ENCODE data around the gene SND1. TPM values are rescaled to one million over a fixed set of nuclear protein-coding genes. Genes with fewer than 3 reads are reported as not detected.

SND1 gene
- total RNA-seq, 1 experiment from 2014 or later = 218 TPM

DNA sequence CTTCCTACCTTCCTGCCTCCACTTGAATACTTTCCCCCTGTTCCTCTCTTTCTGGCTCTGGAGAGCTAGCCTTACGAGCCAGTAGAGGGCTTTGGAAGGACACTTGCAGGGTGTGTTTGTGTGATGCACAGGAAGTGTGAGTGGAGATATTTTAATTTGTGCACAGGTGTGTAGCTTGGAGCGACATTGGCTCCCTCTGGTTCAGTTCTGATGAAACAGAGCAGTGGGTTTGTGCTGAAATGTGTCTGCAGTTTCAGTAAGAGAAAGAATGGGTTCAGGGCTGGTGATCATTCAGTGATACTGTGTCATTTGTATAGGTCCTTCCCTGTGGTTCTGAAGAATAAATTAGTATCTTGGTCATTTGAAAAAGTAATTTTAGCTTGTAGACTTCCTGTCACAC is 86.9 kb downstream of the SND1 start:
- Histone ChIP-seq H2BK15ac (ENCODE audit: low read depth, low read length) (no peak overlapping the region), H4K91ac (ENCODE audit: insufficient read length, low read depth, low read length) (no peak overlapping the region), H2AK5ac (ENCODE audit: insufficient read length, low read length) (no peak overlapping the region), H3K18ac (ENCODE audit: insufficient read length, low read depth, low read length) (no peak overlapping the region), H3T11ph (ENCODE audit: low read length) (no peak overlapping the region), H3K23me2 (ENCODE audit: insufficient read length, low read depth, low read length, poor library complexity, severe bottlenecking) (no peaks in the 10 kb centered on the region), H3K4me2 (ENCODE audit: insufficient read depth, insufficient read length, low read length) (no peak overlapping the region), H2AFZ (ENCODE audit: low read length) (no peak overlapping the region), H3K4ac (ENCODE audit: low read depth, low read length) (no peak overlapping the region), H2BK5ac (ENCODE audit: insufficient read length, low read length) (no peak overlapping the region), H2BK120ac (ENCODE audit: low read depth, low read length, poor library complexity, severe bottlenecking) (no peak overlapping the region), H3K9ac (ENCODE audit: extremely low read depth, insufficient read length, low read length) (no peak overlapping the region), H2BK12ac (ENCODE audit: insufficient read length, low read depth, low read length) (no peak overlapping the region), H2BK20ac (ENCODE audit: low read depth, low read length, poor library complexity, severe bottlenecking) (no peak overlapping the region), H4K20me1 (ENCODE audit: control insufficient read depth, insufficient read depth, insufficient read length) (no peaks in the 10 kb centered on the region), H3K79me2 (ENCODE audit: insufficient read depth, low read length) (peaks cover 7% of the 10 kb centered on the region; the same call in 1 of the 2 replicates), H3K27me3 (ENCODE audit: insufficient read depth, low read length) (no peaks in the 10 kb centered on the region), H3K9me3 (ENCODE audit: control insufficient read depth, low read depth, low read length) (no peaks in the 10 kb centered on the region), H4K5ac (ENCODE audit: insufficient read length, low read depth, low read length) (no peak overlapping the region), H3K79me1 (ENCODE audit: insufficient read depth, low read depth, low read length, poor library complexity, severe bottlenecking) (peaks cover 5% of the 10 kb centered on the region), H3K14ac (ENCODE audit: insufficient read depth, low read length) (no peak overlapping the region), H3K4me1 (ENCODE audit: insufficient read depth, low read length) (peaks cover 6% of the 10 kb centered on the region; the same call in 1 of the 2 replicates), H3K56ac (ENCODE audit: insufficient read length, low read depth, low read length) (no peak overlapping the region), H3K27ac (ENCODE audit: insufficient read length, low read depth, low read length) (no peak overlapping the region), H4K8ac (replicated peaks; ENCODE audit: insufficient read length, low read depth, low read length) (no peak overlapping the region), H3K23ac (ENCODE audit: insufficient read length, low read depth, low read length) (no peak overlapping the region)
- H3K9me3 Mint-ChIP-seq = no peaks in the 10 kb centered on the region
- H3K4me1 Mint-ChIP-seq = peaks cover 44 to 50% of the 10 kb centered on the region in 2 experiments
- TF ChIP-seq, protein P1, sequence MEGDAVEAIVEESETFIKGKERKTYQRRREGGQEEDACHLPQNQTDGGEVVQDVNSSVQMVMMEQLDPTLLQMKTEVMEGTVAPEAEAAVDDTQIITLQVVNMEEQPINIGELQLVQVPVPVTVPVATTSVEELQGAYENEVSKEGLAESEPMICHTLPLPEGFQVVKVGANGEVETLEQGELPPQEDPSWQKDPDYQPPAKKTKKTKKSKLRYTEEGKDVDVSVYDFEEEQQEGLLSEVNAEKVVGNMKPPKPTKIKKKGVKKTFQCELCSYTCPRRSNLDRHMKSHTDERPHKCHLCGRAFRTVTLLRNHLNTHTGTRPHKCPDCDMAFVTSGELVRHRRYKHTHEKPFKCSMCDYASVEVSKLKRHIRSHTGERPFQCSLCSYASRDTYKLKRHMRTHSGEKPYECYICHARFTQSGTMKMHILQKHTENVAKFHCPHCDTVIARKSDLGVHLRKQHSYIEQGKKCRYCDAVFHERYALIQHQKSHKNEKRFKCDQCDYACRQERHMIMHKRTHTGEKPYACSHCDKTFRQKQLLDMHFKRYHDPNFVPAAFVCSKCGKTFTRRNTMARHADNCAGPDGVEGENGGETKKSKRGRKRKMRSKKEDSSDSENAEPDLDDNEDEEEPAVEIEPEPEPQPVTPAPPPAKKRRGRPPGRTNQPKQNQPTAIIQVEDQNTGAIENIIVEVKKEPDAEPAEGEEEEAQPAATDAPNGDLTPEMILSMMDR (conservative IDR thresholded peaks at IDR 0.05) = no peak; the same call in 2 of the 3 replicates
- no peak overlapping the region for H3K4me3 Mint-ChIP-seq
- WGBS (ENCODE audit: extremely low coverage, insufficient read length, low lambda C conversion rate) = no CpG with 5 or more reads among the region's 2 CpGs
- no peak overlapping the region for H3K27ac Mint-ChIP-seq
- no peaks in the 10 kb centered on the region for H3K27me3 Mint-ChIP-seq (ENCODE audit: low read depth)
- DNase-seq = no peak
- peaks cover 3 to 23% (median 7%) of the 10 kb centered on the region in 3 experiments; a peak in 6 of 7 replicates for H3K36me3 Mint-ChIP-seq (ENCODE audit: insufficient read depth in 1 of 3, low read depth in 3 of 3)

All from H9 (cell line).